IMR-90 (cell line): ENCODE data around the gene ALOXE3. TPM values are rescaled to one million over a fixed set of nuclear protein-coding genes. Genes with fewer than 3 reads are reported as not detected.

ENCODE experiments used
- ATAC-seq: fragments of 200-7000 bp; cut with Tn5 transposase; 2 replicates; pipeline ENCODE4 v1.9.1; 2020; ENCODE audit warnings: low read depth, mild to moderate bottlenecking, moderate library complexity
- BruUV-seq: library from RNA; stranded (reverse); fragments of 400-500 nt; replicated peaks from 2 replicates; lab custom pipeline; 2021; lab: Mats Ljungman, UMichigan
- CTCF ChIA-PET: fragments of 300-600 bp; formaldehyde crosslinking; extraction: SDS; loops from one replicate; lab custom pipeline; 2021; ENCODE audit warnings: antibody characterized with exemption; lab: Yijun Ruan, JAX
- POLR2A ChIA-PET: fragments of 300-600 bp; sonication (Branson Sonifier 250); formaldehyde crosslinking; loops from one replicate; lab custom pipeline; 2022; ENCODE audit warnings: antibody characterized with exemption; ENCODE audit not compliant: unreplicated experiment; lab: Charles Lee
- DNase-seq: peaks from one replicate; pipeline ENCODE4 v3.0.0; 2013
- H2AFZ ChIP-seq: replicated peaks from 2 replicates; pipeline ENCODE3; 2013; ENCODE audit warnings: low read length, mild to moderate bottlenecking; ENCODE audit not compliant: poor library complexity
- H2AK5ac ChIP-seq: 2 replicates; pipeline ENCODE4 v1.6.1; 2013; ENCODE audit warnings: low read depth, low read length, inconsistent platforms
- H2AK9ac ChIP-seq: replicated peaks from 2 replicates; pipeline ENCODE3; 2013; ENCODE audit warnings: mild to moderate bottlenecking, low read depth, low read length, moderate library complexity; ENCODE audit not compliant: poor library complexity
- H2BK120ac ChIP-seq: 2 replicates; pipeline ENCODE4 v1.6.1; 2013; ENCODE audit warnings: low read depth, low read length, inconsistent platforms
- H2BK15ac ChIP-seq: 3 replicates; pipeline ENCODE4 v1.6.1; 2013; ENCODE audit warnings: low read depth, low read length, inconsistent platforms
- H2BK20ac ChIP-seq: 2 replicates; pipeline ENCODE4 v1.6.1; 2013; ENCODE audit warnings: low read depth, mild to moderate bottlenecking, inconsistent platforms, low read length, moderate library complexity
- H2BK5ac ChIP-seq: 2 replicates; pipeline ENCODE4 v1.6.1; 2013; ENCODE audit warnings: mild to moderate bottlenecking, low read depth, low read length, inconsistent platforms; ENCODE audit not compliant: poor library complexity, severe bottlenecking
- H3K14ac ChIP-seq: replicated peaks from 2 replicates; pipeline ENCODE4 v1.6.1; 2013; ENCODE audit warnings: low read depth, low read length, inconsistent platforms
- H3K18ac ChIP-seq: 2 replicates; pipeline ENCODE4 v1.6.1; 2013; ENCODE audit warnings: low read depth, low read length, control low read depth
- H3K23ac ChIP-seq: 2 replicates; pipeline ENCODE4 v1.6.1; 2013; ENCODE audit warnings: low read depth, low read length, inconsistent platforms
- H3K27ac ChIP-seq: 2 replicates; pipeline ENCODE4 v1.5.1; 2013; ENCODE audit warnings: mild to moderate bottlenecking, control low read depth, low read length; ENCODE audit not compliant: insufficient read depth
- H3K27me3 ChIP-seq: 2 replicates; pipeline ENCODE4 v1.6.1; 2013; ENCODE audit warnings: low read length; ENCODE audit not compliant: control insufficient read depth, insufficient read depth
- H3K36me3 ChIP-seq: 2 replicates; pipeline ENCODE4 v1.6.1; 2013; ENCODE audit warnings: low read length, mixed read lengths; ENCODE audit not compliant: control insufficient read depth, insufficient read depth
- H3K4ac ChIP-seq: 2 replicates; pipeline ENCODE4 v1.6.1; 2013; ENCODE audit warnings: low read depth, low read length, inconsistent platforms
- H3K4me1 ChIP-seq: 2 replicates; pipeline ENCODE4 v1.6.1; 2013; ENCODE audit warnings: low read length, mixed read lengths; ENCODE audit not compliant: control insufficient read depth, insufficient read depth
- H3K4me2 ChIP-seq: 2 replicates; pipeline ENCODE4 v1.6.1; 2013; ENCODE audit warnings: low read depth, mild to moderate bottlenecking, control low read depth, low read length, moderate library complexity
- H3K4me3 ChIP-seq: 2 replicates; pipeline ENCODE4 v1.5.1; 2013; ENCODE audit warnings: low read depth, mild to moderate bottlenecking, control low read depth, low read length, moderate library complexity; ENCODE audit not compliant: insufficient read depth
- H3K56ac ChIP-seq: 2 replicates; pipeline ENCODE4 v1.6.1; 2013; ENCODE audit warnings: low read length, inconsistent platforms; ENCODE audit not compliant: insufficient read depth; ENCODE audit errors: extremely low read depth
- H3K79me1 ChIP-seq, 2 experiments: 2 replicates each; pipeline ENCODE4 v1.6.1; 2013; ENCODE audit warnings: low read length in 2 of 2, inconsistent platforms in 1 of 2, low read depth in 1 of 2
- H3K9ac ChIP-seq: 2 replicates; pipeline ENCODE4 v1.6.1; 2013; ENCODE audit warnings: low read depth, low read length, control low read depth
- H3K9me1 ChIP-seq: 2 replicates; pipeline ENCODE4 v1.6.1; 2013; ENCODE audit warnings: low read length, inconsistent platforms; ENCODE audit not compliant: insufficient read depth
- H3K9me3 ChIP-seq: 2 replicates; pipeline ENCODE4 v1.6.1; 2013; ENCODE audit warnings: low read length; ENCODE audit not compliant: control insufficient read depth, insufficient read depth
- H4K20me1 ChIP-seq: 2 replicates; pipeline ENCODE4 v1.6.1; 2013; ENCODE audit warnings: low read length, inconsistent platforms; ENCODE audit not compliant: insufficient read depth
- H4K5ac ChIP-seq: 2 replicates; pipeline ENCODE4 v1.6.1; 2013; ENCODE audit warnings: mild to moderate bottlenecking, low read depth, low read length, control low read depth
- H4K8ac ChIP-seq, 2 experiments: 2 replicates each; pipeline ENCODE4 v1.6.1; 2013; ENCODE audit warnings: low read depth in 2 of 2, low read length in 2 of 2, control low read depth in 1 of 2, inconsistent platforms in 1 of 2
- H4K91ac ChIP-seq: 2 replicates; pipeline ENCODE4 v1.6.1; 2013; ENCODE audit warnings: low read depth, low read length, inconsistent platforms; ENCODE audit not compliant: insufficient read depth
- BHLHE40 ChIP-seq: fragments of 150-350 bp; IDR thresholded peaks from 2 replicates; pipeline ENCODE4 v1.6.1; 2016; ENCODE audit warnings: mild to moderate bottlenecking, low read depth, low read length
- CTCF ChIP-seq: conservative IDR thresholded peaks from 2 replicates; pipeline ENCODE4 v1.5.1; 2012; ENCODE audit warnings: mild to moderate bottlenecking, low read depth, low read length, improper control_type of control experiment
- MAFK ChIP-seq: IDR thresholded peaks from 2 replicates; pipeline ENCODE4 v1.6.1; 2012; ENCODE audit warnings: low read depth, low read length, improper control_type of control experiment
- POLR2A ChIP-seq: IDR thresholded peaks from 2 replicates; pipeline ENCODE4 v1.6.1; 2012; ENCODE audit warnings: mild to moderate bottlenecking, low read depth, low read length
- SMC3 ChIP-seq: fragments of 150-350 bp; IDR thresholded peaks from 2 replicates; pipeline ENCODE4 v1.6.1; 2016; ENCODE audit warnings: low read depth, mild to moderate bottlenecking, antibody characterized with exemption, low read length, moderate library complexity
- WGBS, 2 experiments: methylation state at CpG; one replicate each; pipeline versions ENCODE4 v1.1.5 to v1.1.7; 2013; ENCODE audit warnings: missing lambda C conversion rate in 2 of 2; ENCODE audit not compliant: insufficient read length in 1 of 2; ENCODE audit errors: extremely low coverage in 2 of 2; 5-methylcytosine and 5-hydroxymethylcytosine counted together
- dilution Hi-C: fragments of 300-500 bp; cut with HindIII; formaldehyde crosslinking; loops from one replicate; pipeline ENCODE4 v1.14.3; 2018; ENCODE audit warnings: low sequenced_read_pairs; ENCODE audit not compliant: unreplicated experiment
- in situ Hi-C: fragments of 300-500 bp; cut with MboI; formaldehyde crosslinking; loops from 3 replicates; pipeline ENCODE4 v1.14.3; 2019; ENCODE audit warnings: low sequenced_read_pairs, inconsistent platforms, mixed read lengths
- intact Hi-C: fragments of 100-400 bp; cut with micrococcal nuclease; formaldehyde crosslinking; loops from 2 replicates; pipeline ENCODE4 v1.10.0; 2022
- polyA plus RNA-seq, 3 experiments: library from polyadenylated mRNA; depleted of rRNA; stranded (reverse); fragments of >200 nt; gene quantifications; 2 replicates each; pipeline ENCODE4 v1.2.3, GENCODE V29; 2012; ENCODE audit warnings: low replicate concordance in 1 of 3
- total RNA-seq: library from RNA; depleted of rRNA; stranded (reverse); fragments of >200 nt; gene quantifications from 2 replicates; pipeline ENCODE4 v1.2.3, GENCODE V29; 2012

Gene ALOXE3
- total and polyA plus RNA-seq, 2 of the 4 experiments (the other 2 are of a cell fraction) = under 0.01 to 0.26 TPM

GRCh38 chr17:8059131-8059530, 59.2 kb downstream of the ALOXE3 start:
- Histone ChIP-seq H3K36me3 (no peaks in the 10 kb centered on the region), H2BK20ac (no peak overlapping the region), H3K4ac (no peak overlapping the region), H3K9me3 (no peaks in the 10 kb centered on the region), H3K79me1 (no peaks in the 10 kb centered on the region), H3K27me3 (peaks cover 53% of the 10 kb centered on the region), H2AFZ (no peak overlapping the region), H3K14ac (no peak overlapping the region), H4K8ac (no peak overlapping the region), H4K5ac (no peak overlapping the region), H3K27ac (no peak overlapping the region), H2BK15ac (no peak overlapping the region), H4K20me1 (peaks cover 5% of the 10 kb centered on the region; the same call in 1 of the 2 replicates), H2BK120ac (no peak overlapping the region), H3K23ac (no peak overlapping the region), H3K4me2 (no peak overlapping the region), H3K9me1 (no peaks in the 10 kb centered on the region), H3K4me3 (no peak overlapping the region), H3K18ac (no peak overlapping the region), H4K91ac (no peak overlapping the region), H3K56ac (no peak overlapping the region), H2BK5ac (no peak overlapping the region), H3K4me1 (peaks cover 2% of the 10 kb centered on the region; the same call in 1 of the 2 replicates), H3K9ac (no peak overlapping the region), H2AK5ac (no peak overlapping the region), H2AK9ac (no peak overlapping the region)
- TF ChIP-seq BHLHE40 (no peak), CTCF (no peak), POLR2A (no peak), MAFK (no peak), SMC3 (no peak)
- 66% methylated on average over 3 of the region's 7 CpGs; no CpG with 5 or more reads in 1 of the 2 experiments for WGBS, 2 experiments
- in situ Hi-C loops (no loop called here), intact Hi-C loops (loop anchor here (5.0 kb wide), 1 partner anchor 127 kb away; the partner anchor contains the start of genes CNTROB and TRAPPC1), dilution Hi-C loops (no loop called here)
- BruUV-seq = no TSS peak
- CTCF ChIA-PET = interaction anchor here (1.6 to 4.9 kb wide), 3 partner anchors 15 to 60 kb away, joined by 4 to 25 read pairs (median 16); partner anchors contain the start of gene ALOXE3
- DNase-seq (no peak), ATAC-seq (no peak)
- POLR2A ChIA-PET = no interaction called here
